ENCODE measurements around the gene PPP4R3B. TPM values are rescaled to one million over a fixed set of nuclear protein-coding genes. Genes with fewer than 3 reads are reported as not detected.

The PPP4R3B gene
- total and polyA plus RNA-seq, 2 of the 4 experiments (the other 2 are of a cell fraction): 11.9 to 23.7 TPM

- Histone ChIP-seq H3K4me1 (ENCODE audit: control insufficient read depth, insufficient read depth, low read length) (no peaks in the 10 kb centered on the region; the same call in 1 of the 2 replicates), H3K23ac (ENCODE audit: low read depth, low read length) (no peak overlapping the region), H3K56ac (ENCODE audit: extremely low read depth, insufficient read depth, low read length) (no peak overlapping the region), H2BK5ac (ENCODE audit: low read depth, low read length, poor library complexity, severe bottlenecking) (no peak overlapping the region), H3K36me3 (ENCODE audit: control insufficient read depth, insufficient read depth, low read length) (peaks cover 12% of the 10 kb centered on the region), H3K9me3 (ENCODE audit: control insufficient read depth, insufficient read depth, low read length) (no peaks in the 10 kb centered on the region), H3K79me1 (ENCODE audit: low read depth in 1 of 2, low read length in 2 of 2) (peaks cover 16 to 55% of the 10 kb centered on the region in 2 experiments), H2BK15ac (ENCODE audit: low read depth, low read length) (no peak overlapping the region), H3K9ac (ENCODE audit: low read depth, low read length) (no peak overlapping the region), H2AK9ac (replicated peaks; ENCODE audit: low read depth, low read length, poor library complexity) (no peak overlapping the region), H3K4ac (ENCODE audit: low read depth, low read length) (no peak overlapping the region), H3K4me3 (ENCODE audit: insufficient read depth, low read depth, low read length) (no peak overlapping the region), H4K91ac (ENCODE audit: insufficient read depth, low read depth, low read length) (no peak overlapping the region), H3K27ac (ENCODE audit: insufficient read depth, low read length) (no peak overlapping the region), H4K8ac (ENCODE audit: low read depth in 2 of 2, low read length in 2 of 2) (no peak overlapping the region), H4K5ac (ENCODE audit: low read depth, low read length) (no peak overlapping the region), H2AFZ (replicated peaks; ENCODE audit: low read length, poor library complexity) (no peak overlapping the region), H3K27me3 (ENCODE audit: control insufficient read depth, insufficient read depth, low read length) (no peaks in the 10 kb centered on the region), H3K18ac (ENCODE audit: low read depth, low read length) (no peak overlapping the region), H2BK120ac (ENCODE audit: low read depth, low read length) (no peak overlapping the region), H2AK5ac (ENCODE audit: low read depth, low read length) (no peak overlapping the region), H3K4me2 (ENCODE audit: low read depth, low read length) (no peak overlapping the region), H4K20me1 (ENCODE audit: insufficient read depth, low read length) (peaks cover 9% of the 10 kb centered on the region; the same call in 1 of the 2 replicates), H3K9me1 (ENCODE audit: insufficient read depth, low read length) (0 out of 2 replicates have a peak, but pooled peaks cover 2% of the 10 kb centered on the region), H2BK20ac (ENCODE audit: low read depth, low read length) (no peak overlapping the region), H3K14ac (replicated peaks; ENCODE audit: low read depth, low read length) (no peak overlapping the region)
- ATAC-seq (ENCODE audit: low read depth): no peak
- dilution Hi-C loops (cut with HindIII; ENCODE audit: low sequenced_read_pairs, unreplicated experiment): no loop called here
- BruUV-seq (replicated peaks): no TSS peak
- ChIA-PET POLR2A (ENCODE audit: unreplicated experiment) (no interaction called here), CTCF (no interaction called here)
- in situ Hi-C loops (cut with MboI; ENCODE audit: low sequenced_read_pairs): no loop called here
- DNase-seq: no peak
- intact Hi-C loops (cut with micrococcal nuclease): no loop called here
- WGBS, 2 experiments (ENCODE audit: extremely low coverage in 2 of 2, insufficient read length in 1 of 2): no CpG with 5 or more reads among the region's 1 CpG
- TF ChIP-seq RCOR1 (IDR thresholded peaks at IDR 0.05; ENCODE audit: insufficient replicate concordance, low read length) (no peak), MAZ (IDR thresholded peaks at IDR 0.05; ENCODE audit: borderline replicate concordance, low read depth, low read length) (no peak), POLR2A (IDR thresholded peaks at IDR 0.05; ENCODE audit: low read depth, low read length) (no peak), CHD1 (IDR thresholded peaks at IDR 0.05; ENCODE audit: low read depth, low read length) (no peak), RFX5 (IDR thresholded peaks at IDR 0.05; ENCODE audit: low read depth, low read length) (no peak), FOS (IDR thresholded peaks at IDR 0.05; ENCODE audit: low read depth, low read length) (no peak), RAD21 (IDR thresholded peaks at IDR 0.05; ENCODE audit: low read length) (no peak), BHLHE40 (IDR thresholded peaks at IDR 0.05; ENCODE audit: low read depth, low read length) (no peak), MAFK (IDR thresholded peaks at IDR 0.05; ENCODE audit: low read depth, low read length) (no peak), MXI1 (IDR thresholded peaks at IDR 0.05; ENCODE audit: borderline replicate concordance, low read depth, low read length) (no peak), CEBPB (IDR thresholded peaks at IDR 0.05; ENCODE audit: low read depth, low read length) (no peak)
- TF ChIP-seq, protein P1, sequence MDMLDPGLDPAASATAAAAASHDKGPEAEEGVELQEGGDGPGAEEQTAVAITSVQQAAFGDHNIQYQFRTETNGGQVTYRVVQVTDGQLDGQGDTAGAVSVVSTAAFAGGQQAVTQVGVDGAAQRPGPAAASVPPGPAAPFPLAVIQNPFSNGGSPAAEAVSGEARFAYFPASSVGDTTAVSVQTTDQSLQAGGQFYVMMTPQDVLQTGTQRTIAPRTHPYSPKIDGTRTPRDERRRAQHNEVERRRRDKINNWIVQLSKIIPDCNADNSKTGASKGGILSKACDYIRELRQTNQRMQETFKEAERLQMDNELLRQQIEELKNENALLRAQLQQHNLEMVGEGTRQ (IDR thresholded peaks at IDR 0.05; ENCODE audit: low read depth, low read length): no peak
Observed at GRCh38 chr2:55611997-55612396, 5.4 kb downstream of the PPP4R3B start.
